H4 (cell line): Measurements from ENCODE around the gene OR2A42. TPM values are rescaled to one million over a fixed set of nuclear protein-coding genes. Genes with fewer than 3 reads are reported as not detected.
"Not testable (repeated sequence)": the region's sequence is repeated elsewhere in the genome, so short reads cannot be mapped to it uniquely, and the experiment has no call there.

ENCODE experiments used
- DNase-seq: peaks from one replicate; pipeline ENCODE4 v3.0.0-alpha.2; 2015; ENCODE audit warnings: low spot score
- total RNA-seq: library from RNA; depleted of rRNA; stranded (reverse); fragments of >200 nt; shearing (Covaris generic); gene quantifications from 2 replicates; pipeline ENCODE4 v1.2.3, GENCODE V29; 2014; rRNA removed

OR2A42 gene
- total RNA-seq, 1 experiment from 2014 or later: not detected

DNA sequence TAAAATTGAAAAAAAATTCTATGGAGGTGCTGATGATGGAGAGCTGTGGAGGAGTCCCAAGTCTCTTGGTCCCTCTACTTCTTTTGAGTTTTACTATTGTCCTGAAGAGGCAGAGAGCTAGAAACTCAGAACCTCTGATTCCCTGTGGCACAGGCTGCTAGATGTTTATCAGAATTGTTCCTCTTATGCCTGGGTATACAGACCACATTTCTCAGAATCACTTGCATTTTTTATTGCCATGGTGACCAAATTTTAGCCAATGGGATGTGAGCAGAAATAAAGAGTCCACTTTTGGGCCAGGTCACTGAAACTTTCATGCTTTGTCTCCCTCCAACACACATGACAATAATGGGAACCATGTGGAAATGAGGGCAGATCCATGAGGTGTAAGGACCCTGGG is 15.7 kb downstream of the OR2A42 start:
- not testable (repeated sequence) for DNase-seq

DNA sequence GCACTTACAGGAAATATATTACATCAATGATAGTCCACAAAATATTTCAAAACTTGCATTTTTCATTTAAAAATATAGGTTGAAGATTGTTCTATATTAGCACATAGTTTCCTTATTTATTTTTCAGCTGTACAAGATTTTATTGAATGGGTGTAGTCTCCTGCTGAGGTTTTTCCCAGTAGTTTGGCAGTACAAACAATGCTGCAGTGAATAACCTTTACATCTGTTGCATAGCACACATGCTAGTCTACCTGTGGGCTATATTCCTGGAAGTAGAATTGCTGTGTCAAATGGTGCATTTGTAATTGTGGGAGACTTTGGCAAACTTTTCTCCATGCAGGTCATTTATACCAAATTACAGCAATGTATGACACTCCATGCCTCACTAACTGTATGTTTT is 18.9 kb downstream of the OR2A42 start:
- DNase-seq: not testable (repeated sequence)

DNA sequence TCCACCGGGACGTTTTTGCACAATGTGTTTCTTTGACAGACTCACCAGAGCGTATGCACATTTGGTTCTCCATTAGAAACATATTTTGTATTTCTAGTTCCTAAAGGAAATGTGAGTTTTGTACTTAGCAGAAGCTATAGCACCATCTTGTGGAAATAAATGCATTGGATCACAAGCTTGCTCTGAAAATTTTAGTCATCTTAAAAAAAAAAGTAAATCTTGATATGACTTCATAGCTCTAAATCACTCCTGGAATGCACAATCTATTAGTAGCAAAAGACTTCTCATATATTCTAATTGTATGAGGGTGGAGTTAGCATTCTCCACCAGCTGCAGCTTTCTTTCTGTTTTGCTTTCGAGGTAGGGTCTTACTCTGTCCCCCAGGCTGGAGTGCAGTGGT is 20.3 kb downstream of the OR2A42 start:
- not testable (repeated sequence) for DNase-seq

DNA sequence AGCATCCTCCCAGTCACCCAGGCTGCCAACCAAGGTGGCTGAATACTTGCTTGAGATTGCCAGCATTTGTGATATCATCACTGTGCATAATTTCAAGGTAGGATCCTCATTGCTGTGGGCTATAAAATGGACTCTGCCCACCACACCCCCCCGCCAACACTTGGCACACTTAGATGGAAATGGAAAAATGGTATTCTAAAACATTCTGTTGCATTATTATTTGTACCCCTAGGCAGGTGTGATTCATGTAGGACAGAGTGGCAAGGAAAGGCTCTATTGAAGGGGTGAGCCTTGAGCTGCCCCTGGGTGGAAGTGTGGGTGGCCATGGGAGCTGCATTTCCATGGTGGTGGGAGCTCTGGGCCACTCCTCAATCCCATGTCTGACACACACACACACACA is 20.8 kb downstream of the OR2A42 start:
- not testable (repeated sequence) for DNase-seq

DNA sequence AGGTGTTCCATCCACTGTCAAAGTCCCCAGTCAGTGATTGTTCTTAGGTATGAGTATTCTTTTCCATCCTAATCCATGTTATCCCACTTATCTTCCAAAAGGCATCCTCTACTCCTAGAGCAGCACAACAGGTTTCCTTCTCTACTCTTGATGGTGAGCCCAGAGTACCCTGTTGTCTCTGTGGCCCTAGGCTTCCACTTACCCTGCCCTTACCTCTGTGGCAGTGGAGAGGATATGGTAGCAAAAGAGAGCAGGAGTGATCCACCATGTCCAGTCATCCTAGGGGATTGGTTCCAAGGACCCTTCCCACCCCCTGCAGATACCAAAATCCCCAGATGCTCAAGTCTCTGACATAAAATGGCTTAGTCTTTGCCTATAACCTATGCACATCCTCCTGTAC is 22.2 kb downstream of the OR2A42 start:
- not testable (repeated sequence) for DNase-seq

DNA sequence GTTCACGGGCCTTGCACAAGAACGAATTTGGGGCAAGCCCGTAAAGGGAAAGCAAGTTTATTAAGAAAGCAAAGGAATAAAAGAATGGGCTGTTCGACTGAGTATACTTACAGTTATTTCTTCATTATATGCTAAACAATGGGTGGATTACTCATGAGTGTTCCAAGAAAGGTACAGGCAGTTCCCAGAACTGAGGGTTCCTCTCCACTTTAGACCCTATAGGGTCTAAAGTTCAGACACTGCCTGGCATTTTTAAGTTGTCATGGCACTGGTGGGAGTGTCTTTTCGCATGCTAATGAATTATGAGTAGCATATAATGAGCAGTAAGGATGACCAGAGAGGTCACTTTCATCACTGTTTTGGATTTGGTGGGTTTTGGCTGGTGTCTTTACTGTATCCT is 34.1 kb downstream of the OR2A42 start:
- not testable (repeated sequence) for DNase-seq

DNA sequence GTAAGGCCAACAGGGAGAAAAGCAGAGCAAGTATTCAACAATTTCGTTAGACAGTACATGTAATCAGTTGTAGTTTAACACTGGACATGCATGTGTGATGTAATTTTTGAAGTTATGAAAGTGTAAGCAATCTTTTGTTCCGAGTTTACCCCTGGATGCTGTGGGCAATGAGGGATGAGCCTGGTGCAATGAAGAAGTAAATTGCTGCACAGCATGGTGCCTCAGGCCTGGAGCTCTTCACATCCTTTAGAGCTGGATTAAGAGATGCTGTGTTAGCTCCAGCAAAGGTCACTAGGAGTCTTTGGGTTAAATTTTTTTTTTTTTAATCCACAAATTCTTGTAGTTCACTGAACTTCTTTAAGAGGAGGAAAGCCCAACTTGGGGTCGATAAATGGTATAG is 36.3 kb downstream of the OR2A42 start:
- not testable (repeated sequence) for DNase-seq

DNA sequence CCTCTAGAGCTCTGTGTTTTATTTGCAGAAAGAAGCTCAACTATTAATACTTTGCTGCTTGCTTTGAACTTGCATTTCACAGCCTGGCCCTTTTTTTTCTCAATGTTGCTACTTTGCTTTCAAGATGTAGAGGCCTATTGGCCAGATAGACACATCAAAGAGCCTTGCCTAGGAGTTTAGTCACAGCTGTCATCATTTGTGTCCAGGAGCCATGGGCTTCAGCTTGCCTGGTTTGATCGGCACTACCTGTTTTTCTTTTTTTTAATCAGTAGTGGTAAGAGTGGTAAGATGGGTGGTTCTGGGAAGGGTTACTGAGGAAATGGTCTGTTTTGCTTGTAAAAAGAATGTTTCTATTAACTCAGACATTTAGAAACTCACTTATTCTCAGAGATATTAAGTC is 37.4 kb downstream of the OR2A42 start:
- DNase-seq: not testable (repeated sequence)

DNA sequence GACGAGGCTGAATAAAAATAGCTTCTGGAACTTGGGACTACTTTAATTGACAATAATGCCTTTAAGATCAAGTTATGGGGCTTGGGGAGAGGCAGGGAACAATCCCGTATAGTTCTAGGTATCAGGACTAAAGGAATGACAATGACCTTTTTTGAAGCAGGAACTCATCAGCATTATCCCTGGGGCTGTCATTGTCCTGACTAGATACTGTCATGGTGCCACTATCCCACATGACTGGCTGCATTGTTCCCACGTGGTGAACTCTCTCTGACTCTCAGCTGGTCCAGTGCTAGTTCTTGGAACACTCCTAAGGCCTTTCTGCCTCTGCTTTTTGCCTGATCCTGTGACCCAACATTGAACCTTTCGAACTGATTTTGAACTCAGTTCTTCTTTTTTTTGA is 40.5 kb downstream of the OR2A42 start:
- not testable (repeated sequence) for DNase-seq

DNA sequence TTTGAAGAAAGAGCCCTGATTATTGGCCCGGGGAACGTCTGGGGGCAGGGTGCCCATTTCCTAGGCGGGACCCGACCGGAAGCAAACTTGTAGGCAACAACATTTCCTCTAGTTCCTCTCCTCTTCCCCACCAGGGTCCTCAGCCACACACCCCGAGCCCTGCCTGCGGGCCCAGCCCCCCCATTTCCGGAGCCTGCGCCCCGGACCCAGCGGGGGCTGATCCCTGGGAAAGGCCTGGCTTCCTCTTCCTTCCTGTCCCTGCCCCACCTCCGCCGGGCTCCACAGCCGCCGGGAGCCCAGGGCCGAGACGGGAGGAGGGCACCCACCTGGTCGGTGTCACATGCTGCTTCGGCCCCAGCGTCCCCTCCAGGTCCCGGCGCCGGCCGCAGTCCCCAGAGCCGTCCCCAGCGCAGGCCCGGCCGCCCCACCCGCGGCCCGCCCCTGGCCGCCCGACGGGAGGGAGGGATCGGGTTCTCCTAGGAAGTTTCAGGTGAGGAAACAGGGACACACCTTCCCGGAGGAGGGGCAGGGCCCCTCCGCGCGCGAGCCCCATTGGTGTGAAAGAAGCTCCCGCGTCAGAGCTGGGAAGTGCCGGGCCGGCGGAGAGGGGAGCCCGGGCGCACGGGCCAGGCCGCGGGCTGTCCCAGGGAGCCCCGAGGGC is 44.1 kb downstream of the OR2A42 start, which contains the start of gene ARHGEF35:
ARHGEF35 (minus strand) TSS at position 622 of the 661 bp plus-strand sequence. CDS start 7,450 bp downstream, outside the sequence.
- not testable (repeated sequence) for DNase-seq

DNA sequence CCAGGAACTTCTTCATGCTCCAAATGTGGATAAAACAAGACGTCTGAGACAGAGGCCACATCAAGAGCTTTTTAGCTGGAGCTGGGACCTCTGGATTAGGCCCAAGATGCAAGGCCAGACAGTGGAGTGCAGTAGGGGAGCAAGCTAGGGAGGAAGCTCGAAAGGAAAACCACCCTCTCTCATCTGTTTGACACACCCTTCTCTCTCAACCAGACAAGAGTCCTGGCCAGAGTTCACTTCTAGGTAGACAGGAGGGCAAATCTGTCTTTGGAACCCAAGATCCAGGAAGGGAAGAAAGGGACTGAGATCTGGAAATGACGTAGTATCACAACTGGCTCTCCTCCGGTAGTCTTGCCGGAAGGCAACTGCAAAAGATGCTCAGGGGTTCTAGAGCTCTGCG is 45.0 kb downstream of the OR2A42 start:
- not testable (repeated sequence) for DNase-seq

DNA sequence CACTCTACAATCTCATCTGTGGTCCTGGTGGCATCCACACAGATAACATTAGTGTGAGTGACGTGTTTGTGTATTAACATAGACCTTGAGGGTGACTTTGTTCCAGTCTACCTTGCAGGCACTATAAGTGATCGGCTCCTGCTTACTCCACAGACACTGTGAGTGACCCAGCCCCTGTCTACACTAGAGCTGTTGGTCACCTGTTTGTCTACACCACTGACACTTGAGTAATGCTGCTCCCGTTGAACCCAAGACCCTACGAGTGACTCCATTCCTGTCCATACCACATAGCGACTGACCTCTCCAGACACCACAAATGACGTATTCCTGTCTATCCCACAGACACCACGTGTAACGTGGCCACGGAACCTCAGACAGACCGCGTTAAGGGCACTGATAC is 45.6 kb downstream of the OR2A42 start:
- DNase-seq: not testable (repeated sequence)

DNA sequence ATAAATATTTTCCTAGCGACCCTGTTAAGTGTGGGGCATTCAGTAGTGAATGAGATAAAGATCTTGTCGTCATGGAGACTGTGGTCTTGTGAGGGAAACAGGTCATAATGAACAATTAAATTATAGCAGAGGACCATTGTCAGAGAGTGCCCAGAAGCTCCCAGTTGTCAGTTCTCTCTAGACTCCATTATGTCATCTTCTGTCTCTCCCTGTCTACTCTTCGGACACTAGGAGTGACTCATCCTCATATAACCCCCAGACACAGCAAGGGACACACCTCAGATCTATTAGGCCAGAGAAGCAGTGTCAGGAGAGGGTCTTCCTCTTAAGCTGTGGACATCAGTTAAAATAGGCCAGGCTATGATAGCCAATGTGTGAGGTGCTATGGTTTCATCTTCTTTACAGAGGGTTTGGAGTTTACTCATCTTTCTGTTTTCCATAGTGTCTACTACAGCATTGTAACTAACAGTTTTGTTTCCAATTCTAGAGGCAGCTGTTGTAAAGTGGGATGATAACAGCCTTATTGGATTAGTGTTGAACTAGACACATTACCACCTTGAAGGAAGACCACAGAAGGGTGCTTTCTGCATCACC is 50.7 kb downstream of the OR2A42 start:
- not testable (repeated sequence) for DNase-seq

DNA sequence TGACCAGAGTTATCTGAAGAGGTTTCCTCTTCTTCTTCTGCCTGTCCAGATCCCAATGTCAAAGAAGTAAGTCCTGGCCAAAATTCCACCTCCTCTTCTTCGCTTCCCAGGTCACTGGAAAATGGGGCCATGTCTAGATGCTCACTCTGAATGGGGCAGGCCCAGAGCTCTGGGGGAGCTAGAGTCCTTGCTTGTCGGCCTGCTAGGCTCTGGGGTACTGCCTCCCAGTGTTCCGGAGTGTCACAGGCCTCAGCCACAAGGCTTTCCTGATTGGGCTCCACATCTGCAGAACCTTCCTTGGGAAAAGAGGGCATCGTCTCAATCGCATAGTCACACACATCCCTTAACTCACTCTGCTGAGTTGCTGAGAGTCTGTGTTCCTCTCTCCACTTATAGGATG is 51.6 kb downstream of the OR2A42 start:
- not testable (repeated sequence) for DNase-seq

DNA sequence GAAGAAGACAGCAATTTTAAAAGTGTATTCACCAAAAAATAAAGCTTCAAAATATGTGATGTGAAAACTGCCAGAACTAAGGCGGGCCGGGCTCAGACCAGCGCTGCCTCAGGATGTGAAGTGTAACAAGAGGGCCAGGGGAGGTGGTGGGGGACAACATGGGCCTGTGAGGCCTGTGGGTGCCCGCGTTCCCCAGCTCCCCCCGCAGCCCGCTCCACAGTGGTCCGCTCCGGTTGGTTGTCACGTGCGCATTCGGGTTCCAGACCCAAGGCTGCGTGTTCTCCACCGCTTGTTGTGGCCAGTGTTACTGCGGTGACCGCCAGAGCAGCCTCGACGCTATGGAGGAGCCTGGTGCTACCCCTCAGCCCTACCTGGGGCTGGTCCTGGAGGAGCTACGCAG is 56.2 kb downstream of the OR2A42 start, which contains the start of gene CTAGE4:
CTAGE4 (plus strand) TSS at position 301 of the 400 bp plus-strand sequence; CDS start at position 339, 38 bp downstream.
- DNase-seq: not testable (repeated sequence)

DNA sequence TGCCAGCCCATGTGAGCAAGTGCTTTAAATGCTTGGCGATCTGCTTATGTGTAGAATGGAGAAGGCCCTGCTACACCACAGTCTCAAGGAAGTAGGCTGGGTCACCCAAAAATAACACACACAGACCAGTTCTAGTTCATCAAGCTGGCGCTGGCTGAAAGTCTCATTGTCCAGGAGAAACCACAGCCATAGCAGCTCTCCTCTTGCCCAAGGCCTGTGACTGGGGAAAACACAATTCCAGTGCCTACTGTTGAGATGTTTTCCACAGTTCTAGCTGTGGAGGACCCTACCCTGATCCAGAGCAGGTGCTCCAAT is 60.3 kb downstream of the OR2A42 start:
- not testable (repeated sequence) for DNase-seq

DNA sequence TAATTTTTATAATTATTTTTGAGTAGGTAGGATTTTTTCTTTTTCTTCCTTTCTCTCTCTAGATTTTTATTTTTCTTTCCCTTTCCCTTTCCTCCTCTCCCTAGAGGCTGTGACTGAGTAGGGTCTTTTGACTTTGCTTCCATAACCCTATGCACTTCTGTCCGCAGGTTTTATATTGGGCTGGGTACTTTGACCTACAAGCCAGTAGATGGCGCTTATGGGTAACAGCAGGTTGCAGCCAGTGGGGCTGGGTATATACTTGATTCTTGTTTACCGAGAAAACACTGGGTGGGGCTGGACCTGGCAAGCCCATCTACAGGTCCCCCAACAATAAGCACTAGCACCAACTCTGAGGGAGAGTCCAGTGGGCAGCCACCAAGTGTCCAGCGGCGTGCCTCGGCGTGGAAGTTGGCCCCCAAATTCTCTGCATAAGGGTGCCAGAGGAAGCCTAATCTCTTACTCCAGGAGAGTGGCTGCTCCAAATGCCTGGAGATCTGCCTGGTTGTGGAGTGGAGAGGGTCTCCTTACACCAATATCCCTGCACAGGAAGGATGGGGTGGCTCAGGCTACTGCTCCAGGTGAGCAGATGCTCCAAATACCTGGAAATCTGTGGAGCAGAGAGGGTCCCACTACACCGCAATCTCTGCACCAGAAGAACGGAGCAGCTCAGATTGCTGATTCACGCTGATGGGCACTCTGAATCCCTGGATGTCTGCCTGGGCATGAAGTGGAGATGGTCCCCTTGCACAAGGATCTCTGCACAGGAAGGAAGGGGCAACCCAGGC is 60.8 kb downstream of the OR2A42 start:
- DNase-seq: not testable (repeated sequence)

Other genes with a start within 250 kb of the OR2A42 start
- gene OR6B1, start 239.3 kb downstream of the OR2A42 start, total RNA-seq: not detected in 2 replicates
- gene OR2A5, start 190.7 kb downstream of the OR2A42 start, total RNA-seq: not detected in 2 replicates
- not detected in 2 replicates for gene OR2A25, start 169.8 kb downstream of the OR2A42 start, total RNA-seq
- gene OR2A12, start 153.3 kb downstream of the OR2A42 start, total RNA-seq: not detected in 2 replicates
- not detected in 2 replicates for gene OR2A2, start 130.0 kb downstream of the OR2A42 start, total RNA-seq
- gene OR2A14, start 116.4 kb downstream of the OR2A42 start, total RNA-seq: not detected in 2 replicates
- 0.15 and 0.16 TPM in 2 replicates for gene CTAGE4, start 56.1 kb downstream of the OR2A42 start, total RNA-seq
- 0.43 and 0.93 TPM in 2 replicates for gene ARHGEF35, start 43.8 kb downstream of the OR2A42 start, total RNA-seq
- gene OR2A7, start 25.2 kb upstream of the OR2A42 start, total RNA-seq: not detected in 2 replicates
- gene CTAGE8, start 29.7 kb upstream of the OR2A42 start, total RNA-seq: 0.16 and 0.17 TPM in 2 replicates
- gene OR2A1, start 72.8 kb upstream of the OR2A42 start, total RNA-seq: not detected in 2 replicates
- gene ARHGEF5, start 115.8 kb upstream of the OR2A42 start, total RNA-seq: 2.2 and 2.3 TPM in 2 replicates
- gene NOBOX, start 164.1 kb upstream of the OR2A42 start, total RNA-seq: not detected in 2 replicates